ENCODE data around the gene ZNF740. TPM values are rescaled to one million over a fixed set of nuclear protein-coding genes. Genes with fewer than 3 reads are reported as not detected.

Gene ZNF740
- total RNA-seq, 1 donor from 2014 or later: 38.4 TPM

DNA sequence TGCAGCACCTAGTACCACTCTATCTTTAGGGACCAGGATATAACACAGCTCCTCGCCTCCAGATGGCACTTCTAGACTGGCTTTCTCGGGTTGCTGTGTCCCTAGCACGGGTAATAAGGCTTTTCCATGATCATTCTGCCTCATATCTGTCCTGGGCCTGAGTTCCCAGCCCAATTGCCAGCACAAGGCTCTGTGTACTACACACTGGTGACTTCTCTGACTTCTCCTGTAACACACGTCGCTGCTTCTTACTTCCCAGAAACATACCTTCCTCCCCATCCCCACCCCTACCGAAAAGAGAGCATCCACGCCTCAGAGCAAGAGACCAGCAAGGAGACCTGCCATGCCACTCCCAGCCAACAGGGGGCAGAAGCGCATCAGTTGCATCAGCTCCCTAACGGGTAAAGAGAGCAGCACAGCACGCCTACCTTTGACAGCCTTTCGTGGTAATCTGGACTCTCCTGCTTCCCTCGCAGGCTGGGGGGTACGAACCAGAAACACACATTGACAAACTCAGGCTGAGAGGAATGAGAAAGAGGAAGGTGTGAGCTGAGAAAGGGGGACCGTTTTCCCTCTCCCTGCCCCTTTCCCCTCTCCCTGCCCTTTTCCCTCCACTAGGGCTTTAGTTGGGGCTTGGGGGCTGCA is 21.2 kb upstream of the ZNF740 start:
- peaks cover 4% of the 10 kb centered on the region for H3K4me1 ChIP-seq
- no peaks in the 10 kb centered on the region for H3K79me2 ChIP-seq (ENCODE audit: low read depth)
- Mint-ChIP-seq H3K4me1 (peaks cover 7% of the 10 kb centered on the region), H3K27ac (peak overlapping the region; percentile 6), H3K4me3 (no peak overlapping the region), H3K36me3 (no peaks in the 10 kb centered on the region), H3K9me3 (no peaks in the 10 kb centered on the region), H3K27me3 (ENCODE audit: insufficient read depth, low read depth) (peaks cover 2% of the 10 kb centered on the region)
- peak; percentile 85 for DNase-seq (ENCODE audit: low spot score)
- H3K9me3 ChIP-seq (ENCODE audit: low read depth): no peaks in the 10 kb centered on the region
- peak overlapping the region; percentile 46 for H3K4me2 ChIP-seq
- H3K27ac ChIP-seq: no peak overlapping the region
- H4K20me1 ChIP-seq (ENCODE audit: low read depth): no peaks in the 10 kb centered on the region
- no peak overlapping the region for H3K9ac ChIP-seq
- TF ChIP-seq, protein P1, sequence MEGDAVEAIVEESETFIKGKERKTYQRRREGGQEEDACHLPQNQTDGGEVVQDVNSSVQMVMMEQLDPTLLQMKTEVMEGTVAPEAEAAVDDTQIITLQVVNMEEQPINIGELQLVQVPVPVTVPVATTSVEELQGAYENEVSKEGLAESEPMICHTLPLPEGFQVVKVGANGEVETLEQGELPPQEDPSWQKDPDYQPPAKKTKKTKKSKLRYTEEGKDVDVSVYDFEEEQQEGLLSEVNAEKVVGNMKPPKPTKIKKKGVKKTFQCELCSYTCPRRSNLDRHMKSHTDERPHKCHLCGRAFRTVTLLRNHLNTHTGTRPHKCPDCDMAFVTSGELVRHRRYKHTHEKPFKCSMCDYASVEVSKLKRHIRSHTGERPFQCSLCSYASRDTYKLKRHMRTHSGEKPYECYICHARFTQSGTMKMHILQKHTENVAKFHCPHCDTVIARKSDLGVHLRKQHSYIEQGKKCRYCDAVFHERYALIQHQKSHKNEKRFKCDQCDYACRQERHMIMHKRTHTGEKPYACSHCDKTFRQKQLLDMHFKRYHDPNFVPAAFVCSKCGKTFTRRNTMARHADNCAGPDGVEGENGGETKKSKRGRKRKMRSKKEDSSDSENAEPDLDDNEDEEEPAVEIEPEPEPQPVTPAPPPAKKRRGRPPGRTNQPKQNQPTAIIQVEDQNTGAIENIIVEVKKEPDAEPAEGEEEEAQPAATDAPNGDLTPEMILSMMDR (IDR thresholded peaks at IDR 0.05): peak; percentile 96
- TF ChIP-seq EZH2 (IDR thresholded peaks at IDR 0.05): no peak
- H3K36me3 ChIP-seq: no peaks in the 10 kb centered on the region
- H2AFZ ChIP-seq (replicated peaks): peak overlapping the region; percentile 86
- no peaks in the 10 kb centered on the region for H3K27me3 ChIP-seq
- no peak overlapping the region for H3K4me3 ChIP-seq
- H3F3A ChIP-seq (ENCODE audit: low read depth): peaks cover 5% of the 10 kb centered on the region

- H3K4me2 ChIP-seq: no peak overlapping the region
- no peak overlapping the region for H3K4me3 ChIP-seq
- H3K9me3 Mint-ChIP-seq: no peaks in the 10 kb centered on the region
These were observed 20.5 kb upstream of the ZNF740 start for GRCh38 chr12:53160000-53160399.

GRCh38 chr12:53160673-53161072 is 19.8 kb upstream of the ZNF740 start:
- no peak for TF ChIP-seq EZH2phosphoT487 (IDR thresholded peaks at IDR 0.05)
- no peak for TF ChIP-seq EZH2 (IDR thresholded peaks at IDR 0.05)
- TF ChIP-seq, protein P1 (IDR thresholded peaks at IDR 0.05): no peak
- Mint-ChIP-seq H3K9me3 (no peaks in the 10 kb centered on the region), H3K27ac (no peak overlapping the region), H3K36me3 (no peaks in the 10 kb centered on the region), H3K4me3 (no peak overlapping the region), H3K4me1 (peaks cover 7% of the 10 kb centered on the region), H3K27me3 (ENCODE audit: insufficient read depth, low read depth) (no peaks in the 10 kb centered on the region)
- Histone ChIP-seq H3K79me2 (ENCODE audit: low read depth) (no peaks in the 10 kb centered on the region), H2AFZ (replicated peaks) (no peak overlapping the region), H4K20me1 (ENCODE audit: low read depth) (no peaks in the 10 kb centered on the region), H3K9ac (no peak overlapping the region), H3F3A (ENCODE audit: low read depth) (peaks cover 5% of the 10 kb centered on the region), H3K4me1 (peaks cover 4% of the 10 kb centered on the region), H3K9me3 (ENCODE audit: low read depth) (no peaks in the 10 kb centered on the region), H3K4me3 (no peak overlapping the region), H3K36me3 (no peaks in the 10 kb centered on the region), H3K27me3 (no peaks in the 10 kb centered on the region), H3K27ac (no peak overlapping the region), H3K4me2 (no peak overlapping the region)
- DNase-seq (ENCODE audit: low spot score): no peak

More at GRCh38 chr12:53160000-53160399, 20.5 kb upstream of the ZNF740 start:
- Histone ChIP-seq H3F3A (ENCODE audit: low read depth) (peaks cover 5% of the 10 kb centered on the region), H3K9me3 (ENCODE audit: low read depth) (no peaks in the 10 kb centered on the region), H3K4me1 (peaks cover 4% of the 10 kb centered on the region), H3K36me3 (no peaks in the 10 kb centered on the region), H3K27ac (no peak overlapping the region), H3K27me3 (no peaks in the 10 kb centered on the region), H4K20me1 (ENCODE audit: low read depth) (no peaks in the 10 kb centered on the region), H3K79me2 (ENCODE audit: low read depth) (no peaks in the 10 kb centered on the region), H3K9ac (no peak overlapping the region), H2AFZ (replicated peaks) (peak overlapping the region; percentile 86)
- Mint-ChIP-seq H3K4me1 (peaks cover 7% of the 10 kb centered on the region), H3K4me3 (no peak overlapping the region), H3K27me3 (ENCODE audit: insufficient read depth, low read depth) (peaks cover under 1% of the 10 kb centered on the region), H3K36me3 (no peaks in the 10 kb centered on the region), H3K27ac (no peak overlapping the region)
- peak; percentile 15 for DNase-seq (ENCODE audit: low spot score)
- TF ChIP-seq, protein P1 (IDR thresholded peaks at IDR 0.05): no peak
- TF ChIP-seq EZH2phosphoT487 (IDR thresholded peaks at IDR 0.05) (no peak), EZH2 (IDR thresholded peaks at IDR 0.05) (no peak)
